GM20000 (cell line): ENCODE results near the gene FGD5.

Source experiments
- DNase-seq: peaks from one replicate; pipeline ENCODE4 v3.0.0; 2012; ENCODE audit warnings: low spot score
- CTCF ChIP-seq: IDR thresholded peaks from 2 replicates; pipeline ENCODE4 v1.5.1; 2012; ENCODE audit warnings: mild to moderate bottlenecking, control low read depth; ENCODE audit errors: extremely low read depth, missing control alignments

Gene FGD5

DNA sequence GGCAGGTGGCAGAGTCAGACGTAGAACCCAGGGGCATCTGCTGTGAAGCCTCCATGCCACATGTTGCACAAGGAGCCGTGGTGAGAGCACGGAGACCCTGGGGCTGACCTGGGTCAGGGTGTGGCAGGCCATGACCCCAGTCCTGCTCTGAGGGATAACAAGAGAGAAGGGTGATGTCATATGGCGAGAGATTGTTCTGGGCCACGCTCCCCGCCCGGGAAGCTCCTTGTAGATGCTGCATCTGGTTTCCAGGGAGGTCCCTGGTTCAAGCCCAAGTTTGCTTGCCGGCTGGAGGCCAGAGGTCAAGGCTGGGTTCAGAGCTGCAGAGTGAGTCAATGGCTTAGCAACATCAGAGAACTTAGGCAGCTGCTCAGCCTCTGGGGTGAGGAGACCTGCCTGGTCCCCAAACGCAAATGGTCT, 17.3 kb downstream of the FGD5 start:
- no peak for DNase-seq
- no peak for TF ChIP-seq CTCF

DNA sequence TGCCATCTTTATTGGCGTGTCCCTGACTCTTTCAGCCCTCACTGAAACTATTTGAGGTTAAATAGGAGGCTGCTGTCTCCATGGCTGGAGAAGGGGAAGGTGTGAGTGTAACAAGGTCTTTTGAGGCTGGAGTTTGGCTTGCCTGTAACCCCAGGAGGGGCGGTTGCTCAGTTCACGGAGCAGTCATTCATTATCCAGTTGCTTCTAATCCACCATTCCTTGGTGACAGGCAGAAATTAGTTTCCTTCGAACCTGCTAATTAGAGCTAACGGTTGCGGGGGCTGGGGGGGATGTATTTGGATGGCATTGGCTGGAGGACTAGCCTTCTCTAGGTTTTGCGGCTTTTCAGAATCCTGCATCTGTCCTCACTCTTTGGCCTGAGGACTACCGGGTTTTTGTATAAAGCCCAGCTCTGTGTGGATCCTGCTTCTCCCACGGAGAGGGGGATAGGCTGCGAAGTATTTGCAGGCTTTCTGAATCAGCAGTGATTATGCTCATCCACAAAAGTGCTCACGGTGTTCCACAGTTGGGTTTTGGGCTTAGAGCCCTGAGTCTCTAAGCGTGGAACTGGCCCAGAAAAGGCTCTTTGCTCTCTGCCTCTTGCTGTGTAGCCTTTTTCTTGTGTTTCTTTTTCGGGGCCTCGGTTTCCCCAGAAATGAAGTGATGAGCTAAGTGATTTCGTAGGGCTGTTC, 18.6 kb downstream of the FGD5 start:
- TF ChIP-seq CTCF: no peak
- DNase-seq: no peak

DNA sequence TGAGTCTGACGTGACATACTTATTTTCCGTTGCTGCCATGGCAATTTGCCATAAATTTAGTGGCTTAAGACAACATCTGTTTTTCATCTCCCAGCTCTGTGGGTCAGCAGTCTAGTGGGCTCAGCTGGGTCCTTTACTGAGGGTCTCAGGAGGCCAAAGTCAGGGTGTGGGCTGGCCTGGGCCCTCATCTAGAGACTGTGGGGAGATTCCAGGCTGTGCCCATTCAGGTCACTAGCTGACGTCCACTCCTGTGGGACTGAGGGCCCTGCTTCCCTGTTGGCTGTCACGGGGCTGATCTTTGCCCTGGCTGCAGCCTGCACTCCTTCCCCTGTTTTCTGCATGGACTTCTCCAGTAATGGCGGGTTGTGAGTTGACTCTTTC, 19.1 kb downstream of the FGD5 start:
- DNase-seq: no peak
- no peak for TF ChIP-seq CTCF

DNA sequence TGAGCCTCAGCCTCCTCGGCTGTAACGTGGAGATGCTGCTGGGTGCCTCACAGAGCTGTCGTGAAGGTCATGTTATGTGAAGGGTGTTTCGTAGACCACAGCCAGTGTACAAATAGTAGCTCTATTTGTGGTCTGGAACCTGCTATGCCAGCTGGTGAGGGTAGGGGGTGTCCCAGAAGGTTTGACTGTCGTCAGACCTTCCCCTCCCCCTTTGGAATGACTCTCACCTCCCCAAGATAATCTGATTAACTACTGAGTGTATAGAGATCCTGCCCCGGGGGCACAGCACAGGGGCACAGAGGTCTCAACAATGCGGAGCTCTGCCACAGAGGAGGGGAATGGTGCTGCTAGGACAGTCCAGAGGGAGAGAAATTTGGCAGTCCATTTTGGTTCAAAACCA, 20.5 kb downstream of the FGD5 start:
- no peak for DNase-seq
- no peak for TF ChIP-seq CTCF

DNA sequence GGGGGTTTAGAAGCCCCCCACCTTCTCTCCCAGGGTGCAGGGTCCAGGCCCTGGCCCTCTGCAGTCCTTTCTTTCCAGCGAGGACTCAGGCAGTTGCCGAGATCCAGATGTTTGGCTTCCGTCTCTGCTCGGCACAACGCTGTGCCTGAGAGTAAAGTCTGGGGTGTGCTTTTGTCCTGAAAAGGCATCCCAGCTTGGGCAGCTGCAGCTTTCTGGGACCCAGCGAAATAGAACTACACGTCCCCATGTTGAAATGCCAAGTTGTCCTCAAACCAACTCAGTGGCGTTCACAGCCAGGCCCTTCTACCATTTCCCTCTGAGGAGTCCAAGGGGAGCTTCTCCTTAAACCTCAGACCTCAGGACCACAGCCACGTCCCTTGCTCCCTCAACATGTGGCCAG, 23.1 kb downstream of the FGD5 start:
- no peak for DNase-seq
- TF ChIP-seq CTCF: no peak

- DNase-seq: no peak
- no peak for TF ChIP-seq CTCF
Observed at GRCh38 chr3:14842277-14842676, 23.5 kb downstream of the FGD5 start.

GRCh38 chr3:14843321-14843720, 24.6 kb downstream of the FGD5 start:
- TF ChIP-seq CTCF: no peak

More at GRCh38 chr3:14843321-14843720, 24.6 kb downstream of the FGD5 start:
- no peak for DNase-seq
